HG03196 (cell line): ENCODE results near the gene SCGN.
"Not testable (repeated sequence)": the region's sequence is repeated elsewhere in the genome, so short reads cannot be mapped to it uniquely, and the experiment has no call there.

Source experiments
- ATAC-seq: cut with Tn5 transposase; IDR thresholded peaks from one replicate; pipeline ENCODE4 v1.9.1; 2021; ENCODE audit not compliant: unreplicated experiment

Gene SCGN

DNA sequence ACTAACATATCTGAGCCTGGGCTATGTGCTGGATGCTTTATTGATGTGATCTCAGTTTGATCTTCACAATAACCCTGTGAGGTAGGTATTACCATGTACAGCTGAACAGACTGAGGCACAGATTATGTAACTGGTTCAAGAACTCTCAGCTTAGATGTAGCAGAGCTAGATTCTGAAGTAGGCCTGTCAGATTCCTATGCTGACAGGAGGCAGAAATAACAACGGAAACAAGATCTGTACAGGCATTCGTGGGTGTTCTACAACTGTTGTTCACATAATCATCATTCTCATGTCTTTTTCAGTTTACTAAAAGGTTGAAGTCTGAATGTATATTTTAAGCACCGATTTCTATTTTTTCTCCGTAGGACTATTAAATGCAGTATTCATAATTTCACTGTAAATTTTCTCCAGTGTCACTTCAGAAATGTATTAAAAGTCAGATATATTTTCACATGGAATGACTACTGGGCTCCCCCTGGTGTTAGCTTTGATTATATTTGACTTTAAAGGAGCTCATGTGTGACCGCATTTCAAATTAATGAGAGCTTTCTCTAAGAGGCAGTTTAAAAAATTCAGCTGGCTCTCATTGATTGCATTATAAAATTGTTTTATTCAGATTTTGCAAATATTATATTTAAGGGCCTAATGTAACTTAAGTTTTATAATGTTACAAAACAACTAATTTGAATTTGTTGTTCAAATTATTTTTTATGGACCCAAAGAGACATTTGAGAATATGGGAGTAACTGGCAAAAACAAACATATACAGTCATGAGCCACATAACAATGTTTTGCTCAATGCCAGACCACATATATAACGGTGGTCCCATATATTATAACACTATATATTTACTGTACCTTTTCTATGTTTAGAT is 66.1 kb downstream of the SCGN start:
- no peak for ATAC-seq

DNA sequence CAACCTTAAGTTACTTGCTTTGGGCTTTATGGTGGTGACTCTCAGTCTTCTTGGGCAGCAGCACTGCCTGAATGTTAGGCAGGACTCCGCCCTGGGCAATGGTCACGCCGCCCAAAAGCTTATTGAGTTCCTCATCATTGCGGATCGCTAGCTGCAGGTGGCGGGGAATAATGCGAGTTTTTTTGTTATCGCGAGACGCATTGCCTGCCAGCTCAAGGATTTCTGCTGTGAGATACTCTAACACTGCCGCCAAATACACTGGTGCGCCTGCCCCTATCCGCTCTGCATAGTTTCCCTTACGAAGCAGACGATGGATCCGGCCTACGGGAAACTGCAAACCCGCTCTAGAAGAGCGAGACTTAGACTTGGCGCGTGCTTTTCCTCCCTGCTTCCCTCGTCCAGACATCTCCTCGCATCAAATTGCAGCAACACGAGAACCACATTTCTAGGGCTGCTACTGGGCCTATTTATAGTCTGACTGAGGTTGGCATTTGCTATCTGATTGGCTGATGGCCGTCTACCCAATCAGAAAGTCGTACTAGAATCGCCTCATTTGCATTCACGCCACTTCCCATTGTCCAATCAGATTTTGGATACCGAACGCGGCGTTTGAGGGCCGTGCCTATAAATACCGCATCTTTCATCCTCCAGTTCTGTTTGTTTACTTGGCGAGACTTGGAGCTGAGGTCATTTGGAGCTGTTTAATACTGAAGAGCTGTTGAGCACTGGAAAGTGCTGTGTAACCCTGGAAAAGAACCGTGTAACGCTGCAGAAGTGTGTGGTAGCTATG is 74.3 kb downstream of the SCGN start:
- no peak for ATAC-seq

GRCh38 chr6:25727028-25727427 is 75.0 kb downstream of the SCGN start:
- no peak for ATAC-seq

DNA sequence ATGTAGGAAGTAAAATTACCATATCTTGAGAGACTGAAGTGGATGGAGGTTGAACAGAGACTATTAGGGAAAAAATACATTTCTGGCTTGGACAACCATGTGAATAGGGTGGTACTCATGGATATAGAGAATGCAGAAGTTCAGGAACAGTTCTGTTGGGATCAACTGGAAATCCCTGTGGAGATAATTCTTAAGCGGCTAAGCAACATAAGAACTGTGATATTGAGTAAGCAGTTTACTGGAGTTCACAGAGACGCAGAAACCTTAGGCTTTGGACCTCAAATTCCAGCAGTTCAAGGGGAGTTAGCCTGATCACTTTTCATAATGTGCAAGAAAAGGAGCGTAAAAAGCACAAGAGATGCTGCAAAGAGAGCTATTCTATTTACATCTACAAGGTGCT is 78.9 kb downstream of the SCGN start:
- no peak for ATAC-seq

- no peak for ATAC-seq
These were observed 79.7 kb downstream of the SCGN start for GRCh38 chr6:25731721-25732120.

DNA sequence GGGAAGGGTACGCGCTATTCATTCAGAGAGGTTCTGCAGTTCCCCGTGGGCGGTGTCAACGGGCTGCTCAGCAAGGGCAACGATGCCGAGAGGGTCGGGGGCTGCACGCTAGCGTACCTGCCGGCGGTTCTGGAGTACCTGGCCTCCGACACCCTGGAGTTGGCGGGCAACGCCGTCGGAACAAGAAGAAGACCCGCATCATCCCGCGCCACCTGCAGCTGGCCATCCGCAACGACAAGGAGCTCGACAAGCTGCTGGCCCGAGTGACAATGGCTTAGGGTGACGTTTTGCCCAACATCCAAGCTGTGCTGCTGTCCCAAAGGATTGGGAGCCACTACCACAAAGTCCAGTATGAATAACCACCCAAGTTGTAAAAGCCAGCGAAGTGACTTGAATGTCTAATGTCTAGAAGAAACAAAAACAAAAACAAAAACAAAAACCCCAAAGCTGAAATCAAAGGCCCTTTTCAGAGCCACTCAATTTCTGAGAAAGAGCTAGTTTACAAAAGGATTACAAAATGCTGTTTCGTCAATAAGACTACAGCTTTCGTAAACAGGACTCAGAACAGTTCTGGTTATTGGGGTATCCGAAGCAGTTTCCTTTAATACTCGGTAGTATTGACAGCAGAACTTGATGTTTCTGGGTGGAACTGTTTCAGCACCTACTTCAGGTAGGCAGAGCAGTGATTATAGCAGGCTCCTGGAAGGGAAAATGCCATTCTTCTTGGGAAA is 80.6 kb downstream of the SCGN start:
- ATAC-seq = no peak

GRCh38 chr6:25735261-25735660 is 83.2 kb downstream of the SCGN start:
- ATAC-seq = no peak

DNA sequence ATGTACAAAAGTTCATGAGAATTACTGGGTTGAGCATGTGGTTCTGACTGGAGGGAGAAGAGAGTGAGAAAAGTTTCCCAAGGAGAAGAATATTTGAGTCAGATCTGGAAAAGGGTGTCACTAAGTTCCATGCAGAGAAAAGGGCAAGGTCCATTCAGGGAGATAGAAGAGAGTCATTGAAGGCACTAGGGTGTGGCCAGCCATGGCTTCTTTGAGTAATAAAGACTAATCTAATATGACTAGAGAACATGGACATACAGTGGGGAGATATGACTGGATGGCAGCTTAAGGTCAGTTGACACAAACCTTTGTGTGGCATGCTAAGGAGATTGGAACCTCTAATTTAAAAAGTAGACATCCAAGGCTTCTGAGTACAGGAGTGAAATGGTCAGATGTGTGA is 91.9 kb downstream of the SCGN start:
- no peak for ATAC-seq

DNA sequence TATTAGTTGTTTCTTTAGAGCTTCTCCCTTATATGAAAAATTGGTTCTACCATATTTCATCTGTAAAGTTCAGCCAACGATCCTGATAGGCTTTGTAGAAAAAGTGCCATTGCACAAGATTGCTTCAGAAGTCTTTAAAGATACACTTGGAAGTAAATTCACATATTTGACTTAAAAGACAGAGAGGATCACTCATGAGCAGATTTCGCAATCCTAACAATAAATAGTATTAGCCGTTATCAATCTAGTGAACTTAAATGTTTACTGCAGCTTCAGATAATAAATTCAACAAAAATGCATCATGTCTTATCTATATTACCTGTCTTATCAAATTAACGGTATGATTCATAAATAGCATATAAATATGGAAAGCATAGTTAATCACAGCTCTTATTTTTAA is 93.8 kb downstream of the SCGN start:
- ATAC-seq = no peak

- no peak for ATAC-seq
These were observed 95.0 kb downstream of the SCGN start for GRCh38 chr6:25746968-25747367.

GRCh38 chr6:25747477-25747876 is 95.5 kb downstream of the SCGN start:
- no peak for ATAC-seq

GRCh38 chr6:25748049-25748448 is 96.0 kb downstream of the SCGN start:
- no peak for ATAC-seq

DNA sequence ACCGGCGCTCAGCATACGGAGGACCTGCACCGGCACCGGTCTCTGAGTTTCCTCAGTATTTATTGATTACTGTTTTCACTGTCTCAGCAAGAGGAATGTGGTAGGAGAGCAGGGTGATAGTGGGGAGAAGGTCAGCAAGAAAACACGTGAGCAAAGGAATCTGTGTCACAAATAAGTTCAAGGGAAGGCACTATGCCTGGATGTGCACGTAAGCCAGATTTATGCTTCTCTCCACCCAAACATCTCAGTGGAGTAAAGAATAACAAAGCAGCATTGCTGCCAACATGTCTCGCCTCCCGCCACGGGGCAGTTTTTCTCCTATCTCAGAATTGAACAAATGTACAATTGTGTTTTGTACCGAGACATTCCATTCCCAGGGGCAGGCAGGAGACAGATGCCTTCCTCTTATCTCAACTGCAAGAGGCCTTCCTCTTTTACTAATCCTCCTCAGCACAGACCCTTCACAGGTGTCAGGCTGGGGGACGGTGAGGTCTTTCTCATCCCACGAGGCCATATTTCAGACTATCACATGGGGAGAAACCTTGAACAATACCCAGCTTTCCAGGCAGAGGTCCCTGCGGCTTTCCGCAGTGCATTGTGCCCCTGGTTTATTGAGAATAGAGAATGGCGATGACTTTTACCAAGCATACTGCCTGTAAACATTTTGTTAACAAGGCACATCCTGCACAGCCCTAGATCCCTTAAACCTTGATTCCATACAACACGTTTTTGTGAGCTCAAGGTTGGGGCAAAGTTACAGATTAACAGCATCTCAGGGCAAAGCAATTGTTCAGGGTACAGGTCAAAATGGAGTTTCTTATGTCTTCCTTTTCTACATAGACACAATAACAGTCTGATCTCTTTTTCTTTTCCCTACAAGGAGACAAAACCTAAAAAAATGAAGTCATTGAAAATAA is 96.8 kb downstream of the SCGN start:
- not testable (repeated sequence) for ATAC-seq

- ATAC-seq = no peak
These were observed 97.8 kb downstream of the SCGN start for GRCh38 chr6:25749837-25750236.

- no peak for ATAC-seq
These were observed 98.9 kb downstream of the SCGN start for GRCh38 chr6:25750906-25751305.
